Urothelium cell line (cell line): ENCODE results near the gene PLCB2.

Experiments
- DNase-seq: peaks from one replicate; pipeline ENCODE4 v3.0.0; 2011; ENCODE audit warnings: low spot score, mixed read lengths
- FAIRE-seq: peaks from 2 replicates; lab custom pipeline; 2011; peaks lifted over from hg19 to GRCh38; lab: Jason Lieb, UNC

Gene PLCB2

GRCh38 chr15:40252141-40252437, 55.6 kb downstream of the PLCB2 start:
- no peak for FAIRE-seq
- DNase-seq, result no peak

- FAIRE-seq (no peak), DNase-seq (no peak)
Observed at GRCh38 chr15:40251486-40252140, 56.1 kb downstream of the PLCB2 start.

- FAIRE-seq (peak; percentile 83), DNase-seq (no peak)
Observed at GRCh38 chr15:40250771-40251483, 56.8 kb downstream of the PLCB2 start.

GRCh38 chr15:40250304-40250656, 57.5 kb downstream of the PLCB2 start:
- FAIRE-seq, result no peak
- DNase-seq, result no peak

GRCh38 chr15:40249477-40250303, 58.0 kb downstream of the PLCB2 start:
- no peak for DNase-seq
- FAIRE-seq, result no peak

GRCh38 chr15:40248006-40248783, 59.5 kb downstream of the PLCB2 start:
- DNase-seq (no peak), FAIRE-seq (no peak)

GRCh38 chr15:40247406-40247971, 60.2 kb downstream of the PLCB2 start:
- DNase-seq, result no peak
- FAIRE-seq, result no peak

GRCh38 chr15:40246496-40247280, 61.0 kb downstream of the PLCB2 start:
- FAIRE-seq, result no peak

GRCh38 chr15:40245666-40246450, 61.9 kb downstream of the PLCB2 start:
- FAIRE-seq, result no peak
- DNase-seq, result no peak

More at GRCh38 chr15:40246496-40247280, 61.0 kb downstream of the PLCB2 start:
- no peak for DNase-seq

- FAIRE-seq, result no peak
Observed at GRCh38 chr15:40244961-40245523, 62.7 kb downstream of the PLCB2 start.

GRCh38 chr15:40243126-40243810, 64.5 kb downstream of the PLCB2 start:
- FAIRE-seq, result no peak
- no peak for DNase-seq

More at GRCh38 chr15:40244961-40245523, 62.7 kb downstream of the PLCB2 start:
- DNase-seq, result no peak

- no peak for FAIRE-seq
Observed at GRCh38 chr15:40242601-40243000, 65.1 kb downstream of the PLCB2 start.

GRCh38 chr15:40242213-40242599, 65.5 kb downstream of the PLCB2 start:
- FAIRE-seq (no peak), DNase-seq (no peak)

More at GRCh38 chr15:40242601-40243000, 65.1 kb downstream of the PLCB2 start:
- no peak for DNase-seq

GRCh38 chr15:40241269-40242212, 66.2 kb downstream of the PLCB2 start:
- DNase-seq (no peak), FAIRE-seq (no peak)

- FAIRE-seq (no peak), DNase-seq (no peak)
Observed at GRCh38 chr15:40240619-40241221, 67.0 kb downstream of the PLCB2 start.

- no peak for DNase-seq
- FAIRE-seq, result no peak
Observed at GRCh38 chr15:40239693-40240618, 67.8 kb downstream of the PLCB2 start.
